Activated effector memory CD4-positive, alpha-beta T cell treated with anti-CD3 and anti-CD28 coated beads, Interleukin-2, amount 50 U/mL, for 16 hours (primary cell): Measurements from ENCODE around the gene MYRFL.

Experiments
- DNase-seq: peaks from one replicate; pipeline ENCODE4 v3.0.0-alpha.2; 2020

Gene MYRFL

DNA sequence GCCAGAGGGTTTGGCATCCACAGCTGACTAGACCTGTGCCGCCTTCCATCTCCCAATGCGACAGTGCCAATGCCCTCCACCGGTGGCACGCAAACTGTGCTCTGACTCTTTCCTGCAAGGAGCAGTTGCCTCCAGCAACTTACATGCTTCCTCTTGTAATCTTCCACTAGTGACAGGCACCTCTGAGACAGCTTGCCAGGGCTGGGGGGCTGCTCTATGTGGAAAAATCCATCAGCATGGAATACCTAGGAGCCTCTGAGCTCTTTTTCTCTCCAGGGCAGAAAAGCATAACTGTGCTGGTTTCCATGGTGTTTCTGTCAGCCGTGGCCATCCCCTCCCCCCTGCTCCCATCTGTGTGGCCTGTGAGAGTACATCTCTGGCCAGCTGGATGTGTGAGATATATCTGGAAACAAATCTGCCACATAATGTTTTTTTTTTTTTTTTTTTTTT is 110.6 kb downstream of the MYRFL start:
- no peak for DNase-seq

DNA sequence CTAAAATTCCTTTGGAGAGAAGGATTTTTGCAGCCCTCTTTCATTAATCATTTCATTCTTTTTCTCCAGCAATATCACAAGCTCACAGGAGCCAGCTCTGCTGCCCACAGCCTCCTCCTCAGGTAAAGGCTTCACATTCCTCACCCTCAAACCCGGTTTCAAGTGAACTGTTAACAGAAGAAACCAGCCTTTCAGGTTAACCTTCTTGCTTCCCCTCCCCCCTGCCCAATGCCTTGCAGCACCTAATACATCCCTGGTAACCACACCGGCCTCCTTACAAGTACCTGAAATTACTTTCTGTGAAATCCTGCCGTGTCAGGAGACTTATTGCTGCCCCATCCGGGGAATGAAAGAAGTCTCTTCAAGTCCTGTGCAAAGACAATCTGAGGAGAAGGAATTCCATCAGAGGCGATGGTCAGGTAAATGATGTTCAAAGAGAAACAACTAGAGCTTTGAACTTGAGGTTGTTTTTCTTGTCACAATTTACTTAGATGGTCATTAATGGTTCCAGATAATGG is 111.2 kb downstream of the MYRFL start:
- no peak for DNase-seq

DNA sequence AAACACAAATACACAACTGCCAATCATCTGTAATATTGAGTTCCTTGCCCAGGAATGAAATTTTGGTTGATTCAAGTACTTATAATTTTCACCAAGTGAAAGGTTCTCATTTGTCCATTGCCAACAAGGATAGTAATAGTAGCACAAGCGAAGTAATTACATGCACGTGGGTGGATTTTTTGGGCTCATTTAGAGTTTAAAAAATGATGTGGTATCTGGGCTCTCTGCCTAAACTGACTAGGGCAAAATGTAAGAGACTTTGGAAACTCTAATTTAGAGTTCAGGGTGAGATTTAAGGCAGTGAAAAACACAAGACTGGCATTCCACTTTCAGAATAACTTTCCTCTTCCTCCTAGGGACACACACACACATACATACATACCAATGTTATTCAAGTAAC is 111.7 kb downstream of the MYRFL start:
- DNase-seq: no peak

DNA sequence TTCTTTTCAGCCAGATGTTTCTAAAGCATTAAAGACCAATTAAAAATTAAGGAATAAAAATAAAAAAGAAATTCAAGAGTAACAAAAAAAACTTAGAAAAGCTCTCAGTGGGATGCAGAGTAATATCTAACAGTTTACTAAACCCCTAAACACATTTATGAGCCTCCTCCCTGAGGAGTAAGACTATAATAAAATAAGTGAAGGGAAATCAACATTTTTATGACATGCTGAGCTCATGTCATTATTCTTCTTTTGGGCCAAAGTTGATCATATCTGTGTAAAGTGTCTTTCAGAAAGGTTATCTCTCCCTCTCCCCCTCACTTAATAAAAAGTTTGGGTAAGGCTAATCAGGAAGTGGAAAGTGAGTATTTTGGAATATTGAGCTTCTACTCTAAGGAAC is 122.1 kb downstream of the MYRFL start:
- DNase-seq: no peak

DNA sequence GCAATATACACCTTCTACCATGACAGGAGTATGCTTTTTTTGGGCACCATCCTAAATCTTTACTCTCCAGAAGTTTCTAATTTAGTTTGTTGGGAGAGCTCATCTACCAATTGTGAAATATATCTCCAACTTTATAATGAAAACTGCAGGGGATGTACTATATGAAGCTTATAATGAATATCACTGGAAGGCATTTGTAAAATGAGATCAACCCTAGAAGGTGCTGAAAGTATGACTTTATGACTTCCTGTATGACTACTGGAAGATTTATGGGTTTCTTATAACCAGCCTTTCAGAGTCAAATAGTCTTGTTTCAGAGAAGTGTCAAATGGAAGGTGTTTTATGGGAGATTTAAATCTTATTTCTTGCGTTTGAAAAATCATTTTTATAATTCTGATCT is 122.9 kb downstream of the MYRFL start:
- no peak for DNase-seq

DNA sequence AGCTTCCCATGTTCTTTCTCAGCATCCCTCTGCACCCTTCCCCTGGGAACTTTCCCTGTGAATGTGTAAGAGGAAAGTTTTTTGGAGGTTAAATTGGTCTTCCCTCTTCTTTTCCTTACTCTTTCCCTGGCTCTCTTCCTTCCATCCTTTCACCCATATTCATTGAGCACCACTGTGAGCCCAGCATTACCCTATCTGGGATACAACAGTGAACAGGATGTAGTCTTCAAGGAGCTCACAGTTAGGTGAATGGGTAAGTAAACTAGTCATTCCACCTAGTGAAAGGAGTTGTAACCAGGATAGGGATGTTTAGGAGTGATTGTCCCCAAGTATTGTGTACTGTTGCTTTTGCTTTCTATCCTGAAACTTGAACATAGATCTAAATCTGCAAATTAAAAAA is 123.8 kb downstream of the MYRFL start:
- no peak for DNase-seq

DNA sequence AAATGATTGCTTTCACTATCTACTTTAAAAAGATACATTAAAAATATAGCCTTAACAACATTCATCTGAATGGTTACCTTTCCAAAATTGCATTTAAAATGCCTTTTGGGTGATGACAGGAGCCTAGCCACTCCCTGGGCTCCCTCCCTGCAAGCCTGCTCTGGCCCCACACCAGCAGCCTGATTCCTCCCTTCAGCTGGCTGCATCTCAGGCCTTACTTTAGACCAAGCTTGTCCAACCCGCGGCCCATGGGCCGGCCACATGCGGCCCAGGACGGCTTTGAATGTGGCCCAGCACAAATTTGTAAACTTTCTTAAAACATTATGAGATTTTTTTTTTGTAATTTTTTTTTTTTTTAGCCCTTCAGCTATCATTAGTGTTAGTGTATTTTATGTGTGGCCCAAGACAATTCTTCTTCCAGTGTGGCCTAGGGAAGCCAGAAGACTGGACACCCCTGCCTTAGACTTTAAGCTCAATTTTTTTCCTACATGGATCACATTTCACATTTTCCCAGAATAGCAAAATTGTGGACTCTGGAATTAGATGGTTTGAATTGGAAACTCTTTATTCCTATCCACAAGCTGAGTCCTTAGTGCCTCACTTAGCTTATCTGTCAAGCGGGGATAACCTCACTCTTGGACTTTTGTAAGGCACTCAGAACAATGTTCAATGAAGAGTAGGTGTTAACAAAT is 124.4 kb downstream of the MYRFL start:
- DNase-seq: no peak

DNA sequence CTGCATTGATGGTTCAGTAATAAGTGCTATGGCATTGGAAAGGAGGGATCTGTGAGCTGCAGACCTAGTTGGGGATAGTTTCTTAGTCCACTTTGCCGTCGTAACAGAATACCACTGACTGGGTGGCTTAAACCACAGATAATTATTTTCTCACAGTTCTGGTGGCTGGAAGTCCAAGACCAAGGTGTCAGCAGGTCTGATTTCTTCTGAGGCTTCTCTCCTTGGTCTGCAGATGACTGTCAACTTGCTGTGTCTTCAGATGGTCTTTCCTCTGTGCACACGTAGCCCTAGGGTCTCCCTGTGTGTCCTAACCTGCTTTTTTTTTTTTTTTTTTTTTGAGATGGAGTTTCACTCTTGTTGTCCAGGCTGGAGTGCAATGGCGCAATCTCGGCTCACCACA is 126.1 kb downstream of the MYRFL start:
- DNase-seq: no peak

DNA sequence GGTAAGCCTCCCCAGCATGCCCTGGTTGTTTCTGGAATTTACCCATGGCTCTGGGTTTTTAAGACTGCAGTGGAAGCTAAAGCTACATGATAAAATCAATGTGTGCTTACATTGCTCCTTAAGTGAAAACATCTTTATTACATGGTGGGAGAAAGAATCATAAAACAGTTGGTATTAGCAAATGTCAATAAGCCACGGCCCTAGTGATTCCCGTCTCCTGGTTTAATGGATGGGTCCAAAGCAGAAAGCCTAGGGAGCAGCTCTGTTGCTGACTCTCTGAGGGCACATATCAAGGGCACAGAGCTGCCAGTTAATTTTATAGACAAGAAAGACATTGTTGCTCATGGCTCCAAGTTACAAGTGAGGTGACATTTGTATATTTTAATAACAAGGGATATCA is 127.9 kb downstream of the MYRFL start:
- no peak for DNase-seq

DNA sequence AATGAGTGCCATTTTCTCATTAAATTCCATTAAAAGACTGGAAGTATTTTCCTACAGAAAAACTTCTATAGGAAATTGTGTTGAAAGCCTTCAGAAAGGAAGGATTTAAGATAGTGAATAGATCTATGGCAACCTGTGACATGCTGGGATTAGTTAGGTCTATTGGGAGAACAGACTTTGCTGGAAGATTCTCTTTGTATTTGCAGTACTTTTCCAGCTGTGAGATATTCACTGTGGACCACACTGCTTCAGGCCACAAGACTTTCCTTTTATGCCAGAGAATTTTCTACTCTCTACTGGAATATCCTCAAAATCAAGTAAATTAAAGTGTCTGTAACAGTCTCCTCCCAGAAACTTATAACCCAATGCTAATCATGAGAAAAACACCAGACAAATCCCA is 136.2 kb downstream of the MYRFL start:
- DNase-seq: no peak

DNA sequence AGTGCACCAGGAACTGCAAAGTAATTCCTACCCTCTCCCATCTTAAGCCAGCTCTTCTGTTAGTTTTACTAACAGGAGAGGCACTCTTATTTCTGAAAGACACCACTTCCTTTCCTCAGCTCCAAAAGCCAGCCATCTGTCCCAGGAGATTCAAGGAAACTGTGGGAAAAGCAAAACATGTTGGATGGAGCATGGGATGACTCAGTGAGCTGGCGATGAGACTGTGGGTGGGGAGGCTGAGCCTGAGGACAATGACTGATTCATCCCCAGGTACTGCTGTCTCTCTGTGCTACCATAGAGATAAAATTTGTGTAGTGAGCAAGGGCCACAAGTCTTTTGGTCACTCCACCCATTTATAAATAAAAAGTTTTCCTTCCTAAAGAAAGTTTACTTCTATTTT is 141.4 kb downstream of the MYRFL start:
- DNase-seq: no peak

DNA sequence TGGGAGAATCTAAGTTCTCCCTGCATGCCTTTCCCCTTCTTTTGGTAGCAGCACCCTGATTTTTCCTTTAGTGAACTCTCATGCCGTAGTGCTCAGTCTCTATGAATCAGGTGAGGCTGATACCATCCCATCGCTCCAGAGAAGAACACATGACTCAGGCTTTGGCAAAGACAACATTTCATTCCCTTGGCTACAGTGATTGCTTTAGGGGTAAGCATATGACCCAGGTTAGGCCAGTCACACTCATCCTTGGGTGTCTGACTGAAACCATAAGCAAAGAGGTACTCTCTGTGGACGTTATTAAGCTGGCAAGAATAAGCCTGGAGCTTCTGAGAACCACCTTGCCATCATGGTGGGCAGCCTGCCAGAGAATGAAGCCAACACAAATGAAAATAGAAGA is 141.8 kb downstream of the MYRFL start:
- no peak for DNase-seq

DNA sequence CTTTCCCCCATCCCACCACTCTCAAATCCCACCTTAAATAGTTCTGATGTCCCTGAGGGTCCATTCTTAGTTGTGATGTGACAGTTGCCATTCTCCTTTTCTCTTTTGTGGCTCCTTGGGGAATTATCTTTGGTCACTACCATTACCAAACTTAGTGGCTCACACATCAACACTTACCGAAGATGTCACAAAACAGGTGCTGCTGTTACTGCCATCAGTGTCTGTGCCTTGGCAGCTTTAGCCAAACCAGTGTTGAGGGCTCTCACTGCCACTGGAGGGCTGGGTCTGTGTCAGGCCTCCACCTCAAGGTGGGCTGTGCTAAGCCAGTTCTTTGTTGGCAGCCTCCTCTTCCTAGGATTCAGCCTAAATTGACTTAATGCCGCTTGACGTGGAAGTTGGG is 144.0 kb downstream of the MYRFL start:
- DNase-seq: no peak

DNA sequence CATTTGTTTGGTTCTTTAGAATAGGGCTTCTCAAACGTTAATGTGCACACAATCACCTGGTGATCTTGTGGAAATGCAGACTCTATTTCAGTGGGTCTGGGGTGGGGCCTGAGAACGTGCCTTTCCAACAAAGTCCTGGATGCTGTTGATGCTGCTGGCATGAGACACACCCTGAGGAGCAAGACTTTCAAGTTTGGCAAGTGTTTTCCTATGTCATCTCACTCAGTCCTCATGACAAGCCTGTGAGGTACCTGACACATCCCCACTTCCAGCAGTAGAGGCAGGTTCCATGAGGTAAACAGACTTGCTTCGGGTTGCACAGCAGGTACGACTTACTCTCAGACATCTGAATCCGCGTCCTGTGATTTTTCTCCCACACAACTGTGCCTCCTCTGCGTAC is 147.1 kb downstream of the MYRFL start:
- DNase-seq: no peak

DNA sequence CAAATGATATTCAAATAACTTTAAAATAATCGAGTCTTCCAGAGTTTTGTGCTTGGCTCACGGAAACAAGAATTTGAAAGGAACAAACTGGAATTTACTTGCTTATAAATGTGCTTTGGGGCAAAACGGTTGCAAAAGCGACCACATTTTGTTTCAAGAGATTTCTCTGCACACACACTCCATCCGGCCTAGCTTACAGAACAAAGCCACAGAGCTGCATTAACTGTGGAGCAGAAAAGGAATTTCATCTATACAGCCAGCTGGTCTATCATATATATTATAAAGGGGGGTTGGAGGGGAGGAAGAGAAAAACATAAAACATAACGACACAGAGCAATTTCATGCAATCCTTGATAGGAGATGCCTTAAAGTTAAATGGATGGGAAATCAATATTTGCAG is 153.0 kb downstream of the MYRFL start:
- no peak for DNase-seq

DNA sequence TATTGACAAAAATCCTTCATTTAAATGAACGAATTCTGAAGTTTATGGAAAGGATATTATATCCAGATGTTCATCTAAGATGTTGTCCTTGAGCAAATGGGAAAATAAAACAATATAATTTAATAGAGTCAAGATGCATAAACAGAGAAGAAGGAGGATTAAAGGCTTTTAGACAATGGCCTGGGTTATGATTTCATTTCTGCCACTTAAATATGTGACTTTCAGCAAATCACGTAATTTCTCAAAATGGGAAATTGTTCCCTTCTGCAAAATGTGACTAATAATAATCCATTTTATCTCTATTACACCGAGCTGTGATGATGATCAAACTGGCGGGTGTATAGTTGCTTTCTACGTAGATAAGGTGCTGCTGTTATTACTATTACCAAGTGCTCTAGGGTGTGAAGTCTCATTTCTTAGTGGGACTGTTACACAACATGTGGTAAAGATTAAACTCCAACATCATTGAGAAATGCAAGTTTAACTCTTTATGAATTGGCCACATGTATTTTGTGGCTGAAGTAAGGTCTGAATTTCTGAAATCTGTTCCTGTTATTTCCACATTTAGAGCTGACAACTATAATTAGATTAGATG is 157.0 kb downstream of the MYRFL start:
- no peak for DNase-seq

DNA sequence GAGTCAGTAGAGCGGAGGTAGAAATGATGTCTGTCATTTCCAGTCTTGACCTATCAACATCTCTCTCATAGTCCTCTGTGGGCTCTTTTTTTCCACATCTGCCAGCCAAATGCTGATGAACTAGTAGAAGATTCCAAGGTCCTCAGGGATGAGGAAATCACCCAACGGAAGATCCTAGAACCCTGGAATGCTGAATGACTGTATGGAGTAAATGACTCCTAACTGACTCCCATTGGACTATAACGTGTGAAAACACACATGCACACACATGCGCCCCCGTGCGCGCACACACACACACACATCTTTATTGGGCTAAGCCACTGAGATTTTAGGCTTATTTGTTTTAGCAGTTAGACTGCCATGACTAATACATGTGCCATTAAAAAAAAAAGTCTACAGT is 159.2 kb downstream of the MYRFL start:
- DNase-seq: no peak

DNA sequence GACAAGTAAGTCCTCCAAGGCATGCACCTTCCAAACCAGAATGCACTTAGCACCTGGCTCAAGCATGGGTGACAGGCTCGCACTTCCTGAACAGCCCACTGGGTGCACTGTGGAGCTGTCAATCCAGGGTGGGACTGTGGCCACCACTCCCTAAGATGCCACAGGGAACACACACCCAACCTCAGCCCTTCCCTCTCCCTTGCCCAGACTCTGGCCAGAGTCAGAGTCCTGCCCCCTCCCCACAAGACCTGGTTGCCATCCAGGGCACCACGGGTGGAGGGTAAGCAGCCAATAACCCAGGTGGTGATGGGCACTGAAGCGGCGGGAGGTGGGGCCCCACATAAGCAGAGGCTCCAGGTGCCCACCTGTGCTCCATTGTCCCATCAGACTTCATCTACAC is 160.6 kb downstream of the MYRFL start:
- DNase-seq: no peak

DNA sequence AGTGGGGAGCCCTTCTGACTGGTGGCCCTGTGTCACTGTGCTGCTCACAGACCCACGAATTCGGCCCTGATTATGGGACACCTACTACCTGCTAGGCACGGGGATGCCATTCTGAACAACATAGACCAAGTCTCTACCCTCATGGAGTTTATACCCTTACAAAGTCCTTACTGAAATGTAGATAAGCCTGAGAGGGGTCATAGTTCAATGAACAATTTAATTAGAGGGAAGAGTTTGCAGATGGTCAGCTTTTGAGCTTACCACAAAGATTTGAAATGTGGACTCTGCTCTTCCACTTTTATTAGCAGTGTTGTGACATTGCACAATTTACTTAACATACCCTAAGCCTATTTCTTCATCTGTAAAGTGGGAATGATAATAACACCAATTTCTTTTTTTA is 161.1 kb downstream of the MYRFL start:
- no peak for DNase-seq

DNA sequence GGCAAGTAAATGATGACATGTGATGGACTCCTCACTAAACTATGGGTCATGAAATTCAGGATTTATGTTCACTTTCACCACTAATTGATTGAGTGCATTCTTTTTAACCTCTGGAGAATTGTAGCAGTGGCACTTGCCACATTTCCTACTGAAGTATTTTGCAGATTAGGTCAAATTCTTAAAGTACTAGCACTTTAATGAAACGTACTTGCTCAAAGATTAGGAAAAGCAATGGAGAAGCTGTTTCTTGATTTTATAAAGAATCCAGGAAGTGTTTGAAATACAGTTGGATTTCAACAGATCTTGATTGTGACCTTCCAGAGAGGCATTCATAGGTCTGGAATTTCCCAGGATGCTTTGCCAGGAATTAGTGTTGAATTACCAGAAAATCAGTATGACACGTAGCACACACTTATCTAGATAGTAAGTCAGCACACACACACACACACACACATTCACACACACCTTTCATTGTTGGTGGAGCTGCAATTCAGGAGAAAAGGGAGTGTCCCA is 162.6 kb downstream of the MYRFL start:
- no peak for DNase-seq

DNA sequence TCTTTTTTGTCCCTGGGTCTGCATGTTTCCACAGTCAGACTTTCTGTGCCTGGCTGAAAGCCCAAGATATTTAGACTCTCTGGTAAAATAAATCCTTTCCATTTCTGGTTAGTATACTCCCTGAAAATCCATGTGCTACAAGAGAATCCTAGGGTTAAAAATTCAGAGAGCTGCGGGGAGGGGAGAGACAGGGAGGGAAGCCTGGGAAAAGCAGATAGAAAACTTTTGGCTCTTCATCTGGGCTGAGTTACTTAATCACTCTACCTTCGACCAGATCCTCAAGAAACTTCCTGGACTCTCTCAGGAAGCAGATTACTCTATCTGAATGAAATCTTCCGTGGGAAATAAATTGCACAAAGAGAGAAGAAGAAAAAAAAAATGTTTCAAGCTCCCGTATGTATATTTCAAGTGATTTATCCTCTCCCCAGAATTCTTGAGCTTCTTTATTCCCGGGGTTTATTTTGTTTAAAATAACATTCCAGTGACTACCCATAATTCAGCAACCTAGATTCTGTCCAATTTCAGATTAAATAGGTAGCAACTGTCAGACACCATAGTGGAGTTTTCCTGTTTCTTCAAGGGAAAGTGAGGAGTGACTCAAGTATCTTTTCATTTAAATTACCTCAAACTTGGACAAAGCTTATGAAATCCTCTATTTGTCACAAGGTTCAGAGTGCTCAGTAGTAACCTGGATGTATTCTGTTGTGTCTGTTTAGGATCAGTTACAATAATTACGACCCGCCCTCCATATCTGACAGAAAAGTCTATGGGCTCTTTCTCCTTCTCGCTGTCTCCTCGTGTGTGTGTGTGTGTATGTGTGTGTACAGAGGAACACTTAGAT is 163.7 kb downstream of the MYRFL start:
- no peak for DNase-seq

DNA sequence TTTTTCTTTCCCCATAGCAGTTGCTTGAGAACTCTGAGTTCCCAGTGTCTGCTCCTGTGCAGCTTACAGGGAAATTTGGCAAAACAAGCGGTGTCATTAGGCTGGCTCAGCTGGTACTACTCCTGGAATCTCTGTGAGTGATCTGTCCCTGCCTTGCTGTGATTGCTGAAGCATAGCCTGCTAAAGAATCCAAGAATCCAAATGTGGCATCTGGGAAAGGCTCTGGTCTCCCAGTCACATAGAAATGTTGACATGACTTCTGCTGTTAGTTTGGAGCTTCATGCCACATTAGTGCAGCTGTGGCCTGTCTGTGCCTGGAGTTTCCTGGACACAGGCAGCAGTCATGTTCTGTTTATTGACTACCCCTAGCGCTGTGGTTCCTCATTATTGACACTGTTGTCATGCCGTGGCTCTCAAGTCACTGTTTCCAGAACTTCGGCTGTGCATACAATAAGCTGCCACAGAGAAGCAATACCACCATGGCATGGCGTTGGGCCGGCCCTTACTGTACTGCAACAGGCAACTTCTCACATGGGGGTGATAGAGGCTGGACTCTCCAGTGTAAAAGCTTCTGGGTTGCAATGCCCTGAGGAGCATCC is 166.8 kb downstream of the MYRFL start:
- no peak for DNase-seq

DNA sequence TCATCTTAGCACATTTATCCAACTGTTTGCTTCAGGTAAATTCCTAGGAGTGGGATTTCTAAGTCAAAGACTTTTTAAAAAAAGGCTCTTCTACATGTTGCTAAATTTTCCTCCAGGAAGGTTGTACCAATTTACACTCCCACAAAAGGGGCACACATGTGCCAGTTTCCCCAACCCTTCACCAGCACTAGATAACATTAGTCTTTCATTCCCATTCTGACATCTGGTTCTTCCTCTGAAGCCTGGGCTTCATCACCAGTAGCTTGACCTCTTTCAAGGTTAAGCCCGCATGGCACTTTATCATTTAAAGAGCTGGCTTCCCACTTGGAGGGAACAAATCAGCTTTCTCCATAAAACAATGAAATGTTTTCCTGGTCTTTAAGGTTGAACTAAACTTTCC is 168.4 kb downstream of the MYRFL start:
- DNase-seq: no peak
